Stimulated activated CD4-positive, alpha-beta T cell treated with anti-CD3 and anti-CD28 coated beads, Interleukin-4, amount 100 ng/mL, for 24 hours (primary cell): ENCODE results near the gene CD83.
"Not testable (repeated sequence)": the region's sequence is repeated elsewhere in the genome, so short reads cannot be mapped to it uniquely, and the experiment has no call there.

Experiments used
- DNase-seq: peaks from one replicate; pipeline ENCODE4 v3.0.0-alpha.2; 2020

CD83 gene

DNA sequence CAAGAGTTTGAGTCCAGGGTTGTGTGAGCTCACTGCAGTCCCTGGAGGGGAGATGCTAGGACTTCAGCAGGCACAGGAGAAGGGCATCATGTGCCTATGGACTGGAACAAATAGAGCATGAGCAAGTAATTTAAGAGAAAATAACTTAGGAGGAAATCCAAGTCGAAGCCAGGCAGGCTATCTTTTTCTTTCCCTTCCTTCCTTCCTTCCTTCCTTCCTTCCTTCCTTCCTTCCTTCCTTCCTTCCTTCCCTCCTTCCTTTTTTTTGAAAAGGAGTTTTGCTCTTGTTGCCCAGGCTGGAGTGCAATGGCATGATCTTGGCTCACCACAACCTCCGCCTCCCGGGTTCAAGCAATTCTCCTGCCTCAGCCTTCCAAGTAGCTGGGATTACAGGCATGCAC is 33.7 kb downstream of the CD83 start:
- DNase-seq: not testable (repeated sequence)

DNA sequence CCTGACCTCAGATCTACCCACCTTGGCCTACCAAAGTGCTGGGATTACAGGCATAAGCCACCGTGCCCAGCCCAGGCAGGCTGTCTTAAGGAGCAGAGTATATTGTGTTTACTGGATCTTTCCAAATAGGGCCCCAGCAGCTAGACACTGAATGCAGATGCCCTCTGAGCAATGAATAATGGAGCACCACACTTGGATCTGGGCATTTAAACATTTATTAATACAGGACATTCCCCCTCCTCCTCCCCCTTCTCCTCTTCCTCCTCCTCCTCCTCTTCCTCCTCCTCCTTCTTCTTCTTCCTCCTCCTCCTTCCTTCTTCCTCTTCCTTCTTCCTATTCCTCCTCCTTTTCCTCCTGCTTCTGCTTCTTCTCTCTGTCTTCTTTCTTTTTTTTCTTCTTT is 34.2 kb downstream of the CD83 start:
- no peak for DNase-seq

DNA sequence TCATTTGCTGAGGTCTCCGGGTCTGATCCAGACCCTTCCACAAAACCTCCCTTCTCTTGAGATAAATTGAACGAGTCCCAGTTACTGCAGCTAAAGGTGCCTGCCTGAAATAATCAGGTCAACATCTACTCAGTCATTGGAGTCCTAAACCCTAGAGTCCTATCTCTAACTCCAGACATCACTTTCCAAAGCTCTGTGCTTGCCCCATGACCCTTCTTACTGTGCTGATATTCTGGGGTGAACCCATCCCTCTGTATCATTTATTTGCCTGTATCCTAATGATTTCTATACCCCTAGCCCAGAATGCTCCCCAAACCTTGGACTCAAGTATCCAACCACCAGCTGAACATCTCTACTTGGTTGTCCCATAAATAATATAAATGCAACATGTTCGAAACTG is 35.7 kb downstream of the CD83 start:
- no peak for DNase-seq

DNA sequence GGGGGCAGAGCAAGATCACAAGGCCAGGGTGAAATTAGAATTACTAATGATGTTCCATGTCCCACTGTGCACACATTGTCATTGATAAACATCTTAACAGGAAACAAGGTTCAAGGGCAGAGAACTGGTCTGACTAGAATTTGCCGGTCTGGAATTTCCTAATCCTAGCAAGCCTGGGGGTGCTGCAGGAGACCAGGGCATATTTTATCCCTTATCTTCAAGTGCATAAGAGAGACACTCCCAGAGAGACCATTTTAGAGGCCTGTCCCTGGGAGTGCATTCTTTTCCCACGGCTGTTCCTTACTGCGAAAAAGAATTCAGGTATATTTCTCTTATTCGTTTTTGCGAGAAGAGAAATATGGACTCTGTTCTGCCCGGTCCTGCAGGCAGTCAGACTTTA is 41.5 kb downstream of the CD83 start:
- no peak for DNase-seq

DNA sequence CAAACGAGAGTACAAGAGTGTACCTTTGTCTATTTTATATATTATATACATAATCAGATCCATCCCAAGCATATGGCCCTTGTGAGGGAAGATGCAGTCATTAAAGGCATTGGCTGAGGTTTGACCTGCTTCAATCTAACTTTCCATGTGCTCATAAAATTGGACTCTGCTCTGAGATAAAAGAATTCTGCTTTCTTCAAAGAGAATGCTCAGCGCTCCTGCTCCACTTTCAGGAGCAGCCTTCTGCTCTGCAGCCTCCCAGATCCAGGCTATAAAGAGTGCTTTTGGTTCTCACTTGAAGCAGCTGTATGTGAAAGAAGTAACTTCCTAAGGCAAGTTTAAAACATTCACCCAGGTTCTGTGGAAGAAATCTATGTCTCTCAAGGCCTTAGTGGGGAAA is 45.3 kb downstream of the CD83 start:
- no peak for DNase-seq

DNA sequence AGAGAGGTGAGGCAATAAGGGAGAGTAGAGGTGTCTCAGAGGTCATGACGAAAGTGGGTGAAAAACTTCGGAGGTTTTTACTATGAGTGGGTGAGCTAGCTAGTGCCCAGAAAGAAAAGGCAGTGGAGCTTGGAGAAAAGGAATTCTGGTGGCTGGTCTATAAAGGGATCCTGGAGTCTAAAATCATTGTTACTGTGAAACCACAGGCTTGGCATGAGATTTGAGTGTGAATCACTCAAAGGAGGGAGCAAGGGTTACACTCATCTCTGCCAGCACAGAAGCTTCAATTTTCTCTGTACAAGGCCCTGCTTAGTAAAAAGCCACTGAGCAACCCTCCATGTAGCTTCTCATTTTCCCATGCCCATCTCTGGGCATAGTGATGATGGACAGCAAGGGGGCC is 47.5 kb downstream of the CD83 start:
- DNase-seq: no peak

DNA sequence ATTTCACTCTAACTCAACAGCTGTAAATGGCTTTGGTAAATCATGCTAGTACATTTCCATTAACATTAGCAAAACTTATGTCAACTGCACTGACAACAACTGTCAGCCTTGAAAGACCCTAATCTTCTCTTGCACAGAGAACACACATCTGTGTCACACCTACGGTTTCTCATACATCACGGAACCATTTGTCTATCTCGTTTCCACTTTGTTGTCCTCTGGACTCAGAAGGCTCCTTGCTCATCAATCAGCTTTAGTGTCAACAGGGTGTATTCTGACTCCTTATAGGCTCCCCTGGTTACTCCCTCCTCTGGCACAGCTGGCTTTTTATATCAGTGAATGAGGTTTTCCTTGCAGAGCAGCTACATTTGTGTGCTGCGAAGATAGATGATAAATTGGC is 49.3 kb downstream of the CD83 start:
- DNase-seq: no peak

DNA sequence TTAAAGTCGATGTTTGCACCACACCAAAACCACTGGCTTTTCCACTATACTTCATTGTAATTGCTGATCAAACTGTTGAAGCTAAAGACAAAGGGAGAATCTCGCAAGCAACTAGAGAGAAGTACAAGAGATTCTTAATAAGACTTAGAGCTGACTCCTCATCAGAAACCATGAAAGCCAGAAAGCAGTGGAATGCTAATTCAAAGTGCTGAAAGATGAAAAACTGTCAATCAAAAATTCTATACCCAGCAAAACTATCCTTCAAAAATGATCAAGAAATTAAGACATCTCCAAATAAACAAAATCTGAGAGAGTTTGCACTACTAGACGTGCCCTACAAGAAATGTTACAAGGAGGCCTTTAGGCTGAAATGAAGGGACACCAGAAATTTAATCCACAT is 52.6 kb downstream of the CD83 start:
- no peak for DNase-seq

DNA sequence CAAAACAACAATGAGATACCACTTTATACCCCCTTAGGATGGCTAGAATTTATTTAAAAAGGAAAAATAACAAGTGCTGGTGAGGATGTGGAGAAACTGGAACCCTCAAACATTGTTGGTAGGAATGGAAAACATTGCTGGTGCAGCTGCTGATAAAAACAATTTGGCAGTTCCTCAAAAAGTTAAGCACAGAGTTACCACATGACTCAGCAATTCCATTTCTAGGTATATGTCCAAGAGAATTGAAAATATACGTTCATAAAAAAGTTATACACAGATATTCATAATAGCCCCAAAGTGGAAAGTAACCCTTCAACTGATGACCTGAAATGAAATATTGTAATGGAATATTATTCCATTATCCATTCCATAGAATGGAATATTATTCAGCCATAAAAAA is 55.0 kb downstream of the CD83 start:
- DNase-seq: no peak

DNA sequence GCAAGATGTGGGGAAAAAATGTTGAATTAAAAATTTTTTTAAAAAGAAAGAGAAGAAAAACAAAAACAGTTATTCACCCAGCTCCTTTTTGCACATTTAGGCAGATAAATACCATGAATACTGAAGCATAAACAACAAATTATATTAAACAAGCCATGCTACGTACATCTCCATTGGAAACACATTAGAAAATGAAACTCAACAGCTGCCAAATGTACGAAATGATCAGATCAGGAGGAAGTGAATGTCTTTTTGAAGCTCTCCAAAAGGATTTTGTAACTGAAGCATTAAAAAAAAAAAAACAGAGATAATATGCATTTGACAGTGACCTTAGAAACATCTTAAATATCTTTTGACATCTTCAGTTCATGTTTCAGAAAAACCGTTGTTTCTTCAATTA is 56.7 kb downstream of the CD83 start:
- no peak for DNase-seq

DNA sequence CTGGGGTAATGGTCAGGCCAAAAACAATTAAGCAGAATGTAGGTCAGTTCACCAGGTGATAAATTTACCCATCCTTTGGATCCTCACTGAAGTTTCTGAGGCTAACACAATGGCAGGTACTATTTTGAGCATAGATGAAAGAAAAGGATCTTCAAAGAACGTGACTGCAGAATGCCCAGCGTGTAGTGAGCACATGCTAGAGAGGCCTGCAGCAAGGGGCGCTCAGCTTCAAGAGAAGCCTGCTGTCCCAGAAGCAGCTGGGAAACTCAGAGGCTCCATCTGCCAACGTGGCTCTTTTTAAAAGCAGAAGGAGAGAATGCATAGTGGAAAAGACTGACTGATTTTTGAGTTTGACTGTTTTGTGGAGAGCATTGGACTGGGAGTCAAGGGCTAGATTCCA is 57.4 kb downstream of the CD83 start:
- no peak for DNase-seq

DNA sequence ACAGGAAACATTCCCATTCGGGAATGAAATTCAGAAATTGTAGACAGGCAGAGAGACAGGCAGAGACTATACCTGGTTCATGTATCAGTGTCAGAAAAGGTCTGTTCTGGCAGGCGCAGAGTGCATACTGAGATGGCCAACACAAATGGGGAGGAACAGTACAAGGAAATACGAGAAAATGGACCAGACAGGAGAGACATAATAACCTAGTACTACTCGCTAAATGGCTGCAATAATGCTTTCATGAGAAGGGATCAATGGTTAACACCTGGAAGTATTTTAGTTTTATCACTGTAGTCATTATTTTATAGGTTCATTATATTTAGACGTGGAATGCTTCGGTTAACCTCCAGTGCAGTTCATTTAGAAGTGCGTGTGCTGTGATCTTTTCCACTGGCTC is 58.9 kb downstream of the CD83 start:
- DNase-seq: no peak

DNA sequence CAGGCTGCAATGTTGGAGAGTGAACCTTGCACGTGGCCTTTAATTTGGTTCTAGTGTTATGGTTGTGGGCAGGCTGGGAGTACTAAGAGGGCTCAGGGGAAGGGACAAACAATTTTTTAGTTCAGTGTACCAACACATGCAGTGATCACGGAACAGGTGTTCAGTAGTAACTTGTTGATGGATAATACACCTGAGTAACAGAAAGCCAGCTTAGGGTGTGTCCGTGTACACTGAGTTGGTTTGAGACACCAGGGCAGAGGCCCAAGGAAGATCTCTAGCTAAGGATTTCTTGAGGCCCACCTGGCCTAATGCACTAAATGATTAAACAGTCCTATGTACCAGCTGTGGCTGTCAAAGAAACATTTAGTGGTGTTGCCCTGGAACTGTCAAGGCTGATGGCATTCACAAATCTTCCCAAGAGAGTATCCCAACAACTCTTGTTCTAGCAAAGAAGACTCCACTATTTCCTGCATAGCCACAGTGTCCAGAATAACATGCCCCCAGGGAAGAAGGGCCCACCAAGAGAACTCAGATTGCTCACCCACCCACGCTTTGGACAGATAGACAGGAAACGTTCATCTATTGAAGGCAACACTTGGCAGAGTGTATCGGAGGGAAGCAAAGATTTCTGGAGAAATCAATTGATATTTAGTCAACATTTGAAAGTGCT is 60.0 kb downstream of the CD83 start:
- DNase-seq: no peak

DNA sequence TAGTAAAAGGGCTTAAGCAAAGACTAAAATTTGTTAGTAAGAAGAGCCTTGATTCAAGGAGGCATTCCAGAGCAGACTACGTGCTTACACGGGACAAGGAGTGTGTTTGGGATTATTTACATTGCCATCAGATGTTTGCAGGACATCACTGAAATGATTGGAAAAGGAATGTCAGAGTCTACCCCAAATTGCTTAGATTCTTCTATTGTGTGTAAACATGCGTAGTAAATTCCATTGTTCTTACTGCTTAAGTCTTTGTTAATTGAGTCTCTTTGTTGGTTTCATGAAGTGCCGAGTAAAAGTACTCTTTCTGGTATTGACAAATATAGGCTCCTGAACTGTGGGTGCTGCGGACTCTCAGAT is 60.5 kb downstream of the CD83 start:
- DNase-seq: no peak

DNA sequence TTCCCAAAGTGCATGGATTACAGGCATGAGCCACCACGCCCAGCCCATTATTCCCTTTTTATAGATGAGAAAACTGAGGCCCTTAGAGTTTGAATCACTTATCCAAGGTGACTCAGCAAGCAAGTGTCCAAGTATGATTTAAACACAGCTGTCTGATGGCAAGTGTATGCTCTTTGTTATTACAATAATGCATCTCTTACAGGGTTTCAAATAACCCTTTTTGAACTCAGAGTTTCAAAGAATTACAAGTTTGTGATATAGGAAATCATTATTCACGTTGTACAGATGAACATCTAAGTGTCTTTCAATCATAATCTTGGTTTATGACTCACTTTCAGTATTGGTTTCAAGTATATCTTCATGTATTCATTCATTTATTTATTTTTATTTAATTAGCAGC is 63.0 kb downstream of the CD83 start:
- DNase-seq: no peak

DNA sequence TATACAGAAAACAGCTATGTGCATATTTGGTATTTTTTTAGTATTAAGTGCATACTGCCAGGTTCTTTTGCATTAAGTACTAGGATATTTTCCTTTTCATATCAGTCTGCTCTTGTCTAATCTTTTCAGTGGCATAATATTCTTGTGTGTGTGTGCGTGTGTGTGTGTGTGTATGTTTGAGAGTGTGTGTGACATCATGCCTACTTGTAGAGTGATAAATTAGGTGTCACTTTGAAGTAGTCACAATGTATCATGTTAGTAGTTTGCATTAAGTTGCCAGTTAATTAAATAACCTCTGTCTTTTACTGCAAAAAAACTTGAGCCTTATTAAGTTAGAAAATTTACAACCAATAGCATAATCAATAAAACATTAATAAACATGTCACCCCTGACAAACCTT is 65.3 kb downstream of the CD83 start:
- DNase-seq: no peak
